ENCODE data around the gene ALOX12.

Gene ALOX12

DNA sequence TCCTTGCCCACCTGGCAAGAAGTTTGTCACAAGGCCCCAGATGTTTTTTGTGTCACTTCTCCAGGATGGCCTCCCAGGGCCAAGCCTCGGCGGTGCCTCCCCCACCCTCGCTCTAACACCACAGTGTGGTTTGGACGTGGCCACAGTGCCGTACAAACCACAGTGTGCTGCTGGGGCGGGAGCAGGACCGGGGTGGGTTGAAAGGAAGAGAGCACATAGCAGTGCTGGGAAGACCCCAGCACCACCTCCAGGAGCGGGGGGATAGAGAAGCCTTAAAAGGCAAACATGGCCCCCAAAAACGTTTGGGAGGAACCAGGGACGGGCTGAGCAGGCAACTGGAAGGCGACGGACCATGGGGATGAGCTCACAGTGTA, 22.0 kb downstream of the ALOX12 start:
- Histone ChIP-seq H4K8ac (ENCODE audit: low read depth, low read length) (no peak overlapping the region), H3K56ac (ENCODE audit: low read length) (no peak overlapping the region), H2BK120ac (ENCODE audit: low read depth, low read length) (no peak overlapping the region), H3K18ac (ENCODE audit: low read length) (no peak overlapping the region), H3K4me1 (ENCODE audit: control insufficient read depth, low read depth, low read length) (peaks cover 11% of the 10 kb centered on the region), H3K4me3 (ENCODE audit: low read length) (no peak overlapping the region), H2BK15ac (replicated peaks; ENCODE audit: low read depth) (no peak overlapping the region), H4K5ac (ENCODE audit: low read length) (no peak overlapping the region), H3K27ac (ENCODE audit: low read depth, low read length) (no peak overlapping the region), H3K79me1 (ENCODE audit: low read length) (peaks cover 7% of the 10 kb centered on the region), H3K36me3 (ENCODE audit: control insufficient read depth, insufficient read depth, low read length) (no peaks in the 10 kb centered on the region), H3K79me2 (ENCODE audit: control insufficient read depth, insufficient read depth, low read length) (peaks cover 7% of the 10 kb centered on the region), H3K23ac (ENCODE audit: low read length) (no peak overlapping the region), H3K4me2 (ENCODE audit: low read length) (no peak overlapping the region), H3K27me3 (ENCODE audit: insufficient read depth, low read length, poor library complexity) (no peaks in the 10 kb centered on the region), H3K9ac (ENCODE audit: low read length) (no peak overlapping the region), H2BK5ac (ENCODE audit: low read length) (no peak overlapping the region), H2AK5ac (ENCODE audit: low read length) (no peak overlapping the region), H3K4ac (ENCODE audit: low read depth, low read length) (no peak overlapping the region)
- WGBS (ENCODE audit: extremely low coverage, insufficient coverage, low lambda C conversion rate), result no CpG with 5 or more reads among the region's 12 CpGs
- DNase-seq, result no peak

- Histone ChIP-seq H3K36me3 (ENCODE audit: control insufficient read depth, insufficient read depth, low read length) (no peaks in the 10 kb centered on the region), H2BK120ac (ENCODE audit: low read depth, low read length) (no peak overlapping the region), H3K18ac (ENCODE audit: low read length) (no peak overlapping the region), H3K79me1 (ENCODE audit: low read length) (peaks cover 3% of the 10 kb centered on the region), H3K79me2 (ENCODE audit: control insufficient read depth, insufficient read depth, low read length) (peaks cover 1% of the 10 kb centered on the region), H3K9ac (ENCODE audit: low read length) (no peak overlapping the region), H3K4me1 (ENCODE audit: control insufficient read depth, low read depth, low read length) (peaks cover 11% of the 10 kb centered on the region), H4K5ac (ENCODE audit: low read length) (no peak overlapping the region), H3K4ac (ENCODE audit: low read depth, low read length) (no peak overlapping the region), H3K56ac (ENCODE audit: low read length) (peak overlapping the region; percentile 51), H4K8ac (ENCODE audit: low read depth, low read length) (no peak overlapping the region), H2BK5ac (ENCODE audit: low read length) (no peak overlapping the region), H2BK15ac (replicated peaks; ENCODE audit: low read depth) (no peak overlapping the region), H3K4me3 (ENCODE audit: low read length) (no peak overlapping the region), H3K27me3 (ENCODE audit: insufficient read depth, low read length, poor library complexity) (no peaks in the 10 kb centered on the region), H3K27ac (ENCODE audit: low read depth, low read length) (no peak overlapping the region), H3K4me2 (ENCODE audit: low read length) (no peak overlapping the region), H3K23ac (ENCODE audit: low read length) (no peak overlapping the region), H2AK5ac (ENCODE audit: low read length) (no peak overlapping the region)
- no peak for DNase-seq
- 100% methylated on average over 2 of the region's 10 CpGs for WGBS (ENCODE audit: extremely low coverage, insufficient coverage, low lambda C conversion rate)
Measured at GRCh38 chr17:7018331-7018964, 22.6 kb downstream of the ALOX12 start.

DNA sequence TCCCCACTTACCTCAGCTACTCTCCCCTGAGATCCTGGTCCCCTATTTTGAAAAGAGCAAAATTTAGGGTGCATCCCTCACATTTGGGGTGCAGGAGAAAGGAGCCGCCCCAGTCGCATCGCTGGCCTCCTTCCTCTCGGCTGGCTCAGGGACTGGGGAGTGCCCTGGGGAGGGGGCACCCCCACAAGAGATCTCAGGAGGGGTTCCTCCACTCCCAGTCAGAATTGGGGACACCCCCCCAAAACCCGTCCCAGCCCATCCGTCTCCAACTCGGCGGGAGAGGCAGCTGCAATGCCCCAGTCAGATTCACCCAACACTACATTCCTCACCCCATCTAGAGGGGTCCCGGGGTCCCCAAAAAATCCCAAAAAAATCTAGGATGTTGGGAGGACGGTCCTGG, 23.5 kb downstream of the ALOX12 start:
- DNase-seq, result no peak
- Histone ChIP-seq H3K18ac (ENCODE audit: low read length) (peak overlapping the region; percentile 64), H3K79me1 (ENCODE audit: low read length) (no peaks in the 10 kb centered on the region), H3K4me1 (ENCODE audit: control insufficient read depth, low read depth, low read length) (peaks cover 7% of the 10 kb centered on the region), H2AK5ac (ENCODE audit: low read length) (no peak overlapping the region), H3K27me3 (ENCODE audit: insufficient read depth, low read length, poor library complexity) (no peaks in the 10 kb centered on the region), H3K79me2 (ENCODE audit: control insufficient read depth, insufficient read depth, low read length) (no peaks in the 10 kb centered on the region), H3K4ac (ENCODE audit: low read depth, low read length) (peak overlapping the region; percentile 65), H2BK15ac (replicated peaks; ENCODE audit: low read depth) (no peak overlapping the region), H2BK5ac (ENCODE audit: low read length) (no peak overlapping the region), H3K56ac (ENCODE audit: low read length) (peak overlapping the region; percentile 91), H2BK120ac (ENCODE audit: low read depth, low read length) (no peak overlapping the region), H3K4me3 (ENCODE audit: low read length) (no peak overlapping the region), H4K8ac (ENCODE audit: low read depth, low read length) (peak overlapping the region; percentile 43), H3K27ac (ENCODE audit: low read depth, low read length) (no peak overlapping the region), H3K36me3 (ENCODE audit: control insufficient read depth, insufficient read depth, low read length) (no peaks in the 10 kb centered on the region), H3K4me2 (ENCODE audit: low read length) (no peak overlapping the region), H4K5ac (ENCODE audit: low read length) (no peak overlapping the region), H3K9ac (ENCODE audit: low read length) (peak overlapping the region; percentile 74), H3K23ac (ENCODE audit: low read length) (no peak overlapping the region)
- WGBS (ENCODE audit: extremely low coverage, insufficient coverage, low lambda C conversion rate), result no CpG with 5 or more reads among the region's 10 CpGs

- Histone ChIP-seq H3K36me3 (ENCODE audit: control insufficient read depth, insufficient read depth, low read length) (no peaks in the 10 kb centered on the region), H2BK5ac (ENCODE audit: low read length) (no peak overlapping the region), H3K4ac (ENCODE audit: low read depth, low read length) (peak overlapping the region; percentile 65), H3K23ac (ENCODE audit: low read length) (no peak overlapping the region), H3K79me1 (ENCODE audit: low read length) (no peaks in the 10 kb centered on the region), H3K4me3 (ENCODE audit: low read length) (no peak overlapping the region), H3K4me2 (ENCODE audit: low read length) (peak overlapping the region; percentile 35), H3K79me2 (ENCODE audit: control insufficient read depth, insufficient read depth, low read length) (no peaks in the 10 kb centered on the region), H2BK15ac (replicated peaks; ENCODE audit: low read depth) (peak overlapping the region; percentile 14), H2BK120ac (ENCODE audit: low read depth, low read length) (no peak overlapping the region), H2AK5ac (ENCODE audit: low read length) (peak overlapping the region; percentile 46), H3K9ac (ENCODE audit: low read length) (peak overlapping the region; percentile 74), H4K5ac (ENCODE audit: low read length) (peak overlapping the region; percentile 93), H3K56ac (ENCODE audit: low read length) (peak overlapping the region; percentile 91), H4K8ac (ENCODE audit: low read depth, low read length) (peak overlapping the region; percentile 43), H3K4me1 (ENCODE audit: control insufficient read depth, low read depth, low read length) (peaks cover 7% of the 10 kb centered on the region), H3K18ac (ENCODE audit: low read length) (peak overlapping the region; percentile 64), H3K27me3 (ENCODE audit: insufficient read depth, low read length, poor library complexity) (no peaks in the 10 kb centered on the region), H3K27ac (ENCODE audit: low read depth, low read length) (no peak overlapping the region)
- no CpG with 5 or more reads among the region's 16 CpGs for WGBS (ENCODE audit: extremely low coverage, insufficient coverage, low lambda C conversion rate)
- DNase-seq, result peak; percentile 87
Measured at GRCh38 chr17:7019839-7020519, 24.1 kb downstream of the ALOX12 start.

DNA sequence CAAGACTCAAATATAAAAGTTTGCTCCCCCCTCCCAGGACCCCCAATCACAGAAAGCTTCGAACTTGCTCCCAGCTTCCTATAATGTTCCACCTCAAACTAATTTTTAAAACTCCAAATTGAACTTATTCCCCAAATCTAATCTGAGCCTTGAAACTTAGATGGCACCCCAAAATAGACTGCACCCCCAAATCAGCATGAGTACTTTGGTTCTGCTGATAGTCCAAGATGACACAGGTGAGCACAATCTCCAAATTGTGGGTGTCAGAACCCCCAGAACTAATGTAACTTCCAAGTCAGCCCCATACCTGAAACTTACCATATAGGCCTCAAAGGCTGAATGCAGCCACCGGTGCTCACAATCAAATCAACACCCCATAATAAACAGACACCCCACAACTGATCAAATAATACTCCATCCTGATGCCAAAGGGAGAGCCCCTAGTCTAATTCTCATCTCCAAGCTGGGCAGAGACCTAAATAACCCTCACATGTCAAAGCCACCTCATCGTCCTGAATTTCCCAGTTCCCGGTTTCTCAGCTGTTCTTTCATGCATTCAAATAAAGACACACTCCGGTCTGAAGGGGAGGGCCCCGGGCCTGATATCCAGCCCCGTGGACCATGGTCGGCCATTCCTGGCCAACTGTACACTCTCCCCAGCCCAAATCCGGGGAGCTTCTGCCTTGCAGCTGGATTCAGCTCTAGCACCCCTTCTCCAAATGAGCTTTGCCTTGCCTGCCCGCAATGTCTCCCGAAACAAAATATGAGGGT, 25.2 kb downstream of the ALOX12 start:
- H2AK5ac ChIP-seq (ENCODE audit: low read length), result no peak overlapping the region
- WGBS (ENCODE audit: extremely low coverage, insufficient coverage, low lambda C conversion rate), result no CpG with 5 or more reads among the region's 11 CpGs
- no peak overlapping the region for H3K4me3 ChIP-seq (ENCODE audit: low read length)
- peak overlapping the region; percentile 71 for H3K56ac ChIP-seq (ENCODE audit: low read length)
- H3K79me1 ChIP-seq (ENCODE audit: low read length), result no peaks in the 10 kb centered on the region
- H3K23ac ChIP-seq (ENCODE audit: low read length), result no peak overlapping the region
- no peak overlapping the region for H3K18ac ChIP-seq (ENCODE audit: low read length)
- no peak overlapping the region for H3K27ac ChIP-seq (ENCODE audit: low read depth, low read length)
- H3K4me1 ChIP-seq (ENCODE audit: control insufficient read depth, low read depth, low read length), result peaks cover 5% of the 10 kb centered on the region
- DNase-seq, result no peak
- H4K8ac ChIP-seq (ENCODE audit: low read depth, low read length), result no peak overlapping the region
- no peak overlapping the region for H2BK120ac ChIP-seq (ENCODE audit: low read depth, low read length)
- H3K27me3 ChIP-seq (ENCODE audit: insufficient read depth, low read length, poor library complexity), result no peaks in the 10 kb centered on the region
- peak overlapping the region; percentile 75 for H4K5ac ChIP-seq (ENCODE audit: low read length)
- no peaks in the 10 kb centered on the region for H3K79me2 ChIP-seq (ENCODE audit: control insufficient read depth, insufficient read depth, low read length)
- H3K4me2 ChIP-seq (ENCODE audit: low read length), result peak overlapping the region; percentile 25
- H3K4ac ChIP-seq (ENCODE audit: low read depth, low read length), result no peak overlapping the region
- H2BK5ac ChIP-seq (ENCODE audit: low read length), result no peak overlapping the region
- no peak overlapping the region for H2BK15ac ChIP-seq (replicated peaks; ENCODE audit: low read depth)
- H3K9ac ChIP-seq (ENCODE audit: low read length), result peak overlapping the region; percentile 54
- H3K36me3 ChIP-seq (ENCODE audit: control insufficient read depth, insufficient read depth, low read length), result no peaks in the 10 kb centered on the region
